MG63 (cell line): ENCODE data around the gene EEF1AKMT2. TPM values are rescaled to one million over a fixed set of nuclear protein-coding genes. Genes with fewer than 3 reads are reported as not detected.
A peak's percentile ranks its signal among the peaks of the same experiment; 100 is the strongest.

Source experiments
- DNase-seq: peaks from one replicate; pipeline ENCODE4 v3.0.0-alpha.2; 2020
- H3K27me3 ChIP-seq: fragments of 250-450 bp; sonication (Bioruptor Pico); 2 replicates; pipeline ENCODE4 v1.5.1; 2020; ENCODE audit warnings: mild to moderate bottlenecking, moderate library complexity
- H3K36me3 ChIP-seq: fragments of 250-450 bp; sonication (Bioruptor Pico); 2 replicates; pipeline ENCODE4 v1.5.1; 2020; ENCODE audit warnings: mild to moderate bottlenecking, moderate library complexity
- H3K4me3 ChIP-seq: fragments of 250-450 bp; sonication (Bioruptor Pico); 2 replicates; pipeline ENCODE4 v1.5.1; 2020; ENCODE audit warnings: mild to moderate bottlenecking, moderate library complexity
- H3K9me3 ChIP-seq: fragments of 250-450 bp; sonication (Bioruptor Pico); 2 replicates; pipeline ENCODE4 v1.5.1; 2020; ENCODE audit warnings: mild to moderate bottlenecking, moderate library complexity
- total RNA-seq: library from RNA; depleted of rRNA; stranded (reverse); fragments of >200 nt; shearing (Covaris generic); gene quantifications from 2 replicates; pipeline ENCODE4 v1.2.3, GENCODE V29; 2014; ENCODE audit warnings: low replicate concordance

EEF1AKMT2 gene
- total RNA-seq, 1 experiment from 2014 or later: 23.1 TPM

DNA sequence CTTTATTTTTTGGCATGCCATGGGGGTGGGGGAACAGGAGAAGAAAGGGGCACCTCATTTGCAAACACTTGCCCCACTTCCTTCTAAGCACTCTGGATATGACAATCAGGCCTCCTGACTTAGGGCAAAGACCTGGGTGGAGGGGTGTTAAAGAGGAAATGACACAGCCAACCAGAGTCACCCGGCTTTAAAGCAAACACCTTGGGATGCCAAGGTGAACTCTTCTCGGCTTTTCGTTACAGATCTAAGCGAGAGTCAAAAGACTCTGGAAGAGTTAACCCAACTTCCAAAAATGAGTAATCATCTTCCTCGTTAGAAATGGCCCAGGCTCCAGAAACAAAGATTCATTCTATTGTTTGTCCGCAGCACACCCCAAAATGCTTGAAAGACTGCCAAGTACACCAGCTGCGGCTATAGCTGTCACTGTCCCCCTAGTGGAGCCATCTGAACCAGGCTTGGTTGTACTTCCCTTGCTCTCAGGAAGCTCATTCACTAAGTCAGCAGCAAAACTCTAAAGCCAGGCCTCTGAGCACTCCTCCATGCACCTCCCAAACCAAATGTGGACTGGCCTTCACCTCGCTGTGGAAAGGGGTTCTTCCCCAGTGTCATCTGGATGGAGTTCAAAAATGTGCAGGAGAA, 72.4 kb downstream of the EEF1AKMT2 start:
- no peaks in the 10 kb centered on the region for H3K27me3 ChIP-seq
- H3K36me3 ChIP-seq: no peaks in the 10 kb centered on the region; the same call in 1 of the 2 replicates
- DNase-seq: peak; percentile 23
- no peaks in the 10 kb centered on the region for H3K9me3 ChIP-seq
- no peak overlapping the region for H3K4me3 ChIP-seq

DNA sequence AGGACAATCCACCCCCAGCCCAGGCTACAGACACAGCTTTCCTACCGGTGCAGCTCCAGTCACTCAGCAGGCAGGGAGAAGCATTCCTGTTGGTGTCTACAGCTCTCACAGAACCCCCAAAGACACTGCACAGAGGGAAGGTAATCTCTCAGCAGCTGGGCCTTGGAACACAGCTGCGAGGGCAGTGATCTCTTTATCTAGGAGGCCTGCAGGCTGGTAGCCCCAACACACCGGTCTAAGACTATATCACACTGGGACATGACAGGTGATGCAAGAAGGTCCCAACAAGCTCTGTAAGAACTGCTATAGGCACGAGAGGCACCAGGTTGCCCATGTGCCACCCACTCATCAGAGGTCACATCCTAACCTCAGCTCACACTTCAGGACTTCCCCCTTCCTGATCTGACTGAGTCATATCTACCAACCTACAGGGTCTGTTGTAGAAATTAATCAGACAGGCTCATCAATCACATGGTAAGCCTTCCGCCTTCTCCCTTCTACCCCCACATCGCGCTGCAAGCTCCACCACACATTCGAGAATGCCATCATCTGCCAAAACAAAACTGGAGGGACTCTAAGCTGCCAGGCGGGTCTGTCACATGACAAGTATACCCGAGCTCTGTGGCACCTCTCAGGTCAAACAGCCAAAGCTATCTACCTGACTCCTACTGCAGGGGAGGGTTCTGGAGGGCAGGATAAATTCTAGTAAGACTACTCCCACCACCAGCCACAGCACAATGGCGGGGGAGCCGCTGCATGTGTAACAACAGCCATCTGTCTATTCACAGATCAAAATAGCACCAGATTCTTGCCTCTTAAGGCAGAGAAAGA, 73.6 kb downstream of the EEF1AKMT2 start:
- DNase-seq: no peak
- H3K36me3 ChIP-seq: no peaks in the 10 kb centered on the region
- no peaks in the 10 kb centered on the region for H3K9me3 ChIP-seq
- no peaks in the 10 kb centered on the region for H3K27me3 ChIP-seq
- no peak overlapping the region for H3K4me3 ChIP-seq

DNA sequence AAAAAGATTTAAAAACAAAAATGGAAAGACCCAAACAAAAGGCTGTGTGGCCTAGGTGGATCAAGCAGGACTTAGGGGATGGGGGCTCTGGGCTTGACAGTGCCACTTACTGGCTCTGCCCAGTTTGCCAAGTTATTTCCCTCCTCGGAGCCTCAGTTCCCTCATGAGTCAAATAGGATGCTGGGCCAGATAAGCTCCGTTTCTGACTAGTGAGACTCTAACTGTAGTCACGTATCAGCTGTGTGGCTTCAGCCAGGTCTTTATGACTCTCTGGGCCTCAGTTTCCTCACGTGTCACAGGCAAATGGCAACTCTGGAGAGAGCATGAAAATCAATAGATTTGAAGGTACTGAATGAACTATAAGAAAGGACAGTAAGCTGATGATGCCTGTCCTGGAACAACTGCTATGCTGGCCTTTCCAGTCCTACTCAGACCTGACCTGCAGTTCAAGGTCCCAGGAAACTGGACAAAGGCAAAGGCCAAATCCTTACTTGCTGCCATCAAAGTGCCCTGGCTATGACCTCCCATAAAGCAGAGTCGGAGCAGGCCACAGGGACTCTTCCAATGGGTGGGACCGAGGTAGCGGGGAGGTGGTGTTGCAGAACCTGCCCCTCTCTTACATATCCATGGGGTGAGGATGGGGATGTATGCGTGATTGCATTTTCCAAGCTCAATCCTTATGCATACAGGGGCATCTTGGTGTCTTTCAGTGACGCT, 74.5 kb downstream of the EEF1AKMT2 start:
- H3K27me3 ChIP-seq: no peaks in the 10 kb centered on the region
- no peaks in the 10 kb centered on the region for H3K9me3 ChIP-seq
- no peak for DNase-seq

DNA sequence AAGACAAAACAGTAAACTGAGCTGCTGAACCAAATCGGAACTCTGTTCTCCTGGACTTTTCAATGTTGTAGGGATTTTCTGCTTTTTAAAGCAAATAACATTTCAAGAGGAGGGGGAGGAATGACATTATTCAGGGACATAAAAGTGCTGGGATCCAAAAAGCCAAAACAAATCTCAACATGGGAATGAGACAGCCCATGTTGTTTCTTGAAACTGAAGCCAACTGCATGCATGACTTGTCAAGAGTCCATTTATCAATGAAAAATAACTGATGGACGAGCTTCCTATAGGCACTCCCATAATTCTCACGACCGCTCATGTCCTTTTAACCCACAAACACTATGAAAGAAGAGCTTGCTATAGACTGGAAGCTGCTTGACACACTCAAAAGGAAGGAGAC, 75.3 kb downstream of the EEF1AKMT2 start:
- H3K9me3 ChIP-seq: no peaks in the 10 kb centered on the region
- DNase-seq: no peak

More for the DNA sequence above, 74.5 kb downstream of the EEF1AKMT2 start:
- no peak overlapping the region for H3K4me3 ChIP-seq
- no peaks in the 10 kb centered on the region for H3K36me3 ChIP-seq

DNA sequence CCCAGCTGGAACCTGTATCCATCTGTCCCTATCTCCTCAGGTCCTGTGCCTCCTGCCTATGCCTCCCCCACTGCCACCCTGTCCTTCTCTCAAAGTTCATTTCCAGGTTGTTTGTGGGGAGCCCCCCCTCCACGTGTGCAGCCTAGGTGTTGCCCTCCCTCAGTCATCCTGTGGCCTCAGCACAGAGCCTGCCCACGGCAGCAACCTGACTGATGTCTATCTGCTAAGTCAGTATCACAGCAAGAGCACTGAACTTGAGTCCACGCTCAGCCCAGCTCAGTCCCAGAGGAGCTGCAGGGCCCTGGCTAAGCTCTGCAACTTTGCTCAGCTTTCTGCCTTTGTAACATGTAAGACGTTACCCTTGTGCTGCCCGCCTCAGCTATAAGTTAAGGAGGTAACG, 76.2 kb downstream of the EEF1AKMT2 start:
- H3K27me3 ChIP-seq: no peaks in the 10 kb centered on the region
- DNase-seq: no peak

More for the DNA sequence above, 75.3 kb downstream of the EEF1AKMT2 start:
- H3K4me3 ChIP-seq: no peak overlapping the region
- no peaks in the 10 kb centered on the region for H3K27me3 ChIP-seq
- H3K36me3 ChIP-seq: no peaks in the 10 kb centered on the region

DNA sequence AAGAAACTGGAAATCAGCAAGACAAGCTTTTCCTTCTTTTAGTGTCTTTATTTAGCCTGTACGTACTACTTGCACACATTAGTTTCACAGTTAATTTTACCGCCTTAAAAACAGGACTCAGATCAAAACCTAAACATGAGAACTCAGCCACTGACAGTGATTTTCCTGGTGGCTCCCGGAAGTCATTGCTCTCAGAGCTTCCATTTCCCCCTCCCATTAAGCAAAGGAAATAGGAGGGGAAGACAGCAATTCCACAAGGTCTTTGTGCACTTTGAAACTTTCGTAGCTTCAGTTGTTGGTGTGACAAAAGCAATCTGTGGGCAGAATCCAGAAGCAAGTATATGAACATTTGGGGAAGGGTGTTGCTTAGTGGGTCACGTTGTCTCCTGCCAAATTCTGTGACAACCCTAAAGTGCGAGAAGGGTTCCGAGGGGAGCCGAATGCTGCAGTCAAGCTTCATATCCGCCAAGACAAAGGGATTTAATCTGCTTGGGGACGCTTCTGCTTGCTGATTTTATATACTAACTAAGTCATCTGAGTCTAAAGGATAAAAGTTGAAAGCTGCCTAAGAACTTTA, 77.9 kb downstream of the EEF1AKMT2 start:
- DNase-seq: no peak
- Histone ChIP-seq H3K4me3 (no peak overlapping the region), H3K27me3 (no peaks in the 10 kb centered on the region), H3K9me3 (no peaks in the 10 kb centered on the region), H3K36me3 (no peaks in the 10 kb centered on the region)

More for the DNA sequence above, 76.2 kb downstream of the EEF1AKMT2 start:
- H3K36me3 ChIP-seq: no peaks in the 10 kb centered on the region
- H3K9me3 ChIP-seq: no peaks in the 10 kb centered on the region
- no peak overlapping the region for H3K4me3 ChIP-seq

DNA sequence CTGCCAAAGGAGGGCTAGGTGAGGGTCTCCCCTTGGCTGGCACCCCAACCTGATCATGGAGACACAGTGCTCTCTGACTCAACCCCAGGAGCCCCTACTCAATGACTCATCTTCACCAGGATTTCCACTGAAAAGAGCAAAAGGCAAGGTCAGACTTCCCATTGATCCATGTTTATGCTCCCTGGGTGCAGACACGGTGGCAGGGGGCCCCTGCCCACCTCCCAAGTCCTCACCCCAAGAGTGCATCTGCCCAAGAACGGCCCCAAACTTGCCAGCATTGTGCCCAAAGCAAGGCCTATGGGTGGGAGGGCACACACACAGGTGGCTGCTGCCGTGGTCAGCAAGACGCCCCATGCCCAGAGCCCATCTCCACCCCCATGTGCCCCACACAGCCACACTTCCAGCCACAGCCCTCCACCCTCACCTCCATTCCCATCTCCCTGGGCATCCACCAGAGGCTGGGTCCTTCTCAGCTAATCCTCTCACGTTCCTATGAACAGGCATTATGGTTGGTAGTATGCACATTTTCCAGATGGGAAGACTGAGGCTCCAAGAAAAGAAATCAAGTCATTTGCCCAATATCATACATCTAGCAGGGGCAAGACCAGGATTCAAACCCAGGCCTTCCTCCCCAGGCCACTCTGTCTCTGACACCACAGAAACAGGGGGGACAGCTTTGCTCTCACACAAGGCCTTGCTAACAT, 78.8 kb downstream of the EEF1AKMT2 start:
- Histone ChIP-seq H3K27me3 (no peaks in the 10 kb centered on the region), H3K4me3 (no peak overlapping the region), H3K9me3 (no peaks in the 10 kb centered on the region), H3K36me3 (no peaks in the 10 kb centered on the region)
- no peak for DNase-seq

DNA sequence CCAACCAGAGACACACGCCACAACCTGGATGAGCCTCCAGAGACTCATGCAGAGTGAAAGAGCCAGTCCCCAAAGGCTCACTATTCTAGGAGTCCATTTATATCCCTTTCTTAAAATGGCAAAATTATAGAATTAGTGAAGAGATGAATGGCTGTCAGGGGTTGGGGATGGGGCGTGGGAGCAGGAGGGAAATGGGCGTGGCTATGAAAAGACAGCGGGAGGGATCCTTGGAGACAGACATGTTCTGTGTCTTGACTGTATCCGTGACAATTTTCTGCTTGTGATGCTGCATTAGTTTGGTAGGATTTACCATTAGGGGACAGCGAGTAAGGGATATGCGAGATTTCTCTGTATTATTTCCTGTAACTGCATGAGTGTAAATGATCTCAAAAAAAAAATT, 80.5 kb downstream of the EEF1AKMT2 start:
- no peaks in the 10 kb centered on the region for H3K27me3 ChIP-seq
- DNase-seq: no peak
- H3K4me3 ChIP-seq: no peak overlapping the region
- H3K36me3 ChIP-seq: peaks cover 4% of the 10 kb centered on the region
- no peaks in the 10 kb centered on the region for H3K9me3 ChIP-seq

DNA sequence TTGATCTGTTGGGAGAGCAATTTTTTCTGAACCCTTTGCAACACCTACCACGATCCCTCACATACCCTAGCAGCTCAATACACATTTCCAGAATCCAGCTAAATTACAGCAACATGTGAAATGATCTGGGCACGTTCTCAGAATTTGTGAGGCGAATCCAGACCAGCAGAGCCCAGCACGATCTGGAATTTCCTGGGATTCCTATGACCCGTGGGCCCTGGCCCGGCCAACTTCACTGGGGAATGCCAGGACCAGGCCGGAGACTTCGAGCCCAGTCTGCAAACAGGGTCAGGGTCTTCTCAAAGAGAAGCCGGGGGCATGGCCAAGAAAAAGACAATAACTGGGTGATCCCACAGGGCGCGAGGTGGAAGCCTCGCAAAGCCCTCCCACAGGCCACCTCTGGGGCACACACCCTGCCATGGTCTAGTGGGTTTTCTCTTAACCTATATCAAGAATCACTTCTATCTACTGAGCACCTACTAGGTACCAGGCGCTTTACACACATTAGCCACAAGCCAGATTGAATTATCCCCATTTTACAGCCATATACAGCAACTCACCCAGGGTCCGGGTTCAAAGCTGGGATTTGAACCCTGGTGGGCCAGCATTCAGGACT, 81.3 kb downstream of the EEF1AKMT2 start:
- Histone ChIP-seq H3K27me3 (no peaks in the 10 kb centered on the region), H3K36me3 (peaks cover 7% of the 10 kb centered on the region), H3K9me3 (no peaks in the 10 kb centered on the region), H3K4me3 (no peak overlapping the region)
- no peak for DNase-seq

DNA sequence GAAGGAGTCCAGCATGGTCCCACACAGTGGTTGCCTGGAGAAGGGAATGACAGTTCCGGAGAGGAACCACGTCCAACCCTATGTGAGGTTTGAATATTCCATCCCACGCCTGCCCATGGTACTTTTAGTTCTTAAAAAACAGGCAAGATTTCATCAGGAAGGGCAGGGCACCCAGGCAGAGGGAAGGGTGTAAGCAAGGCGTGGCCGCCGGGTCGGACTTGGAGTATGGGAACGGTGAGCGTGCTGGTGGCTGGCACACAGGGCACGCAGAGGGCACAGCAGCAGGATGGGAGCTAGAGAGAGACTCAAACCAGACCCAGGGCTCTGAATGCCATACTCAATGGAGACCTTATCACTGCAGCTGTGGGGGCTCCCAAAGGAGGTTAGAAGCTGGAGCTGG, 81.8 kb downstream of the EEF1AKMT2 start:
- no peak overlapping the region for H3K4me3 ChIP-seq
- no peak for DNase-seq
- H3K27me3 ChIP-seq: no peaks in the 10 kb centered on the region
- peaks cover 7% of the 10 kb centered on the region for H3K36me3 ChIP-seq
- H3K9me3 ChIP-seq: no peaks in the 10 kb centered on the region

DNA sequence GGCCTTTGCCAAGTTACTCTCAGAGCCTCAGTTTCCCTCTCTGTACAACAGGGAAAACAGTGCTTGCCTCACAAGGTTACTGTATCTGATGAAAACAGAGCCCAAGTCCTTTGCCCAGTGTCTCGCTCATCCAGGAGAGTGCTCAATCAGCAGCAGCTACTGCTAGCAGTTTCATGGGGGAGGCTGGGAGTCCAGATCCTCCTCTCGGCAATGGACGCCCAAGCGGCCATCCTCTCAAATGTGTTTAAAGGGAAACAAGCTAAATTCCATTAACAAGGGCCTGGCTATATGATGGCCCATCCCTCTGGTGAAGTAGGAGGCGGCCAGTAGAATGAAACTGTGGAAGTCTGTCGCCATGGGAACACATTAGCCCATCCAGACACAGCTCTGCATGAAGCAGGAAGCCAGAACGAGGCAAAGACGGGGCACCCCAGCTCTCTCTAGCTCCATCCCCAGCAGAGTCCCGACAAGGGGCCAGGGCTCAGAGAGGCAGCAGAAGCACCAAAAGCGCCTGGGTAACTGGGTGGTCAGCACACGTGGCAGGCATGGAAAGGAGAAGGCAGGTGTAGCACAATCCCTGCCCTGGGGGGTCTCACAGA, 82.7 kb downstream of the EEF1AKMT2 start:
- DNase-seq: no peak
- Histone ChIP-seq H3K9me3 (no peaks in the 10 kb centered on the region), H3K4me3 (no peak overlapping the region), H3K36me3 (peaks cover 11% of the 10 kb centered on the region), H3K27me3 (no peaks in the 10 kb centered on the region)

DNA sequence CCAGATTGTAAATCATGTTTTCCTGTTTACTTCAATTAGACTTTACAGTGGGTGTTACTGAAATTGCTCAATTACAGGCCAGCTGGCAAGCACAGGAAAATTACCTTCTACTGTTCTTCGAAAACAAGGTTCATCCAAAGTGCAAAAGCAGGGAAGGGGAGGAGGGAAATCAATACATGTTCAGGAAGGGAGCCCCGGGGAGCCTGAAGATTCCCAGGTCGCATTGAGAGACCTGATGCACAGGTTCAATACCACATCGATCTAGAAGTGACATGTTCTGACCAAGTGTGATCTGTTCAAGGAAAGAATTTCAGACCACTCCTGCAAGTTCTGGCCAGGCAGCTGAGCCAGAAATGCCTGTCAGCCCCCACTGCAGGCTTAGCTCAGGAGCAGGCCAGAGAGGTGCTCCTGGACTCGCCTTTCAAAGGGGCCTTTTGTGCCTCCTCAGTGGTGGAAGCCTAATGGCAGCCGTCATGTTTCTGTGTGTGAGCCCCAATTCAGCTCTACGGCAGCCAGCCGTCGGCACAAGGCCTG, 83.4 kb downstream of the EEF1AKMT2 start:
- H3K4me3 ChIP-seq: no peak overlapping the region
- H3K27me3 ChIP-seq: no peaks in the 10 kb centered on the region
- no peak for DNase-seq
- H3K36me3 ChIP-seq: peaks cover 12% of the 10 kb centered on the region
- no peaks in the 10 kb centered on the region for H3K9me3 ChIP-seq
